ENCODE data around the gene NUDT6.

The NUDT6 gene

GRCh38 chr4:122898370-122899150, 23.8 kb downstream of the NUDT6 start:
- no peak for TF ChIP-seq CTCF (IDR thresholded peaks at IDR 0.05)
- Histone ChIP-seq H2AFZ (no peak overlapping the region), H3K9me3 (ENCODE audit: control insufficient read depth, low read length) (no peaks in the 10 kb centered on the region), H3K27me3 (ENCODE audit: control insufficient read depth, insufficient read depth, low read length) (no peaks in the 10 kb centered on the region), H3K4me2 (ENCODE audit: low read length) (no peak overlapping the region), H3K4me1 (no peaks in the 10 kb centered on the region), H3K79me2 (no peaks in the 10 kb centered on the region), H3K36me3 (ENCODE audit: control insufficient read depth, insufficient read depth, low read length) (no peaks in the 10 kb centered on the region), H3K4me3 (ENCODE audit: low read depth, low read length) (no peak overlapping the region), H3K27ac (no peak overlapping the region), H3K9ac (no peak overlapping the region)

- no peaks in the 10 kb centered on the region for H3K4me1 ChIP-seq
- H3K79me2 ChIP-seq: no peaks in the 10 kb centered on the region
- H2AFZ ChIP-seq: no peak overlapping the region
- H3K27ac ChIP-seq: no peak overlapping the region
- H3K4me2 ChIP-seq (ENCODE audit: low read length): no peak overlapping the region
- TF ChIP-seq CTCF (IDR thresholded peaks at IDR 0.05): no peak
- no peaks in the 10 kb centered on the region for H3K9me3 ChIP-seq (ENCODE audit: control insufficient read depth, low read length)
- no peaks in the 10 kb centered on the region for H3K36me3 ChIP-seq (ENCODE audit: control insufficient read depth, insufficient read depth, low read length)
- no peak overlapping the region for H3K4me3 ChIP-seq (ENCODE audit: low read depth, low read length)
- no peaks in the 10 kb centered on the region for H3K27me3 ChIP-seq (ENCODE audit: control insufficient read depth, insufficient read depth, low read length)
- no peak overlapping the region for H3K9ac ChIP-seq
Observed at GRCh38 chr4:122896270-122896669, 26.1 kb downstream of the NUDT6 start.

- H2AFZ ChIP-seq: no peak overlapping the region
- H3K4me3 ChIP-seq (ENCODE audit: low read depth, low read length): no peak overlapping the region
- no peak overlapping the region for H3K27ac ChIP-seq
- no peak for TF ChIP-seq CTCF (IDR thresholded peaks at IDR 0.05)
- H3K9ac ChIP-seq: no peak overlapping the region
- no peaks in the 10 kb centered on the region for H3K36me3 ChIP-seq (ENCODE audit: control insufficient read depth, insufficient read depth, low read length)
- H3K27me3 ChIP-seq (ENCODE audit: control insufficient read depth, insufficient read depth, low read length): no peaks in the 10 kb centered on the region
- no peak overlapping the region for H3K4me2 ChIP-seq (ENCODE audit: low read length)
- no peaks in the 10 kb centered on the region for H3K79me2 ChIP-seq
- H3K9me3 ChIP-seq (ENCODE audit: control insufficient read depth, low read length): no peaks in the 10 kb centered on the region
- no peaks in the 10 kb centered on the region for H3K4me1 ChIP-seq
Observed at GRCh38 chr4:122895336-122895995, 26.9 kb downstream of the NUDT6 start.

GRCh38 chr4:122894827-122895226, 27.6 kb downstream of the NUDT6 start:
- no peak overlapping the region for H3K27ac ChIP-seq
- no peak overlapping the region for H3K4me3 ChIP-seq (ENCODE audit: low read depth, low read length)
- H3K27me3 ChIP-seq (ENCODE audit: control insufficient read depth, insufficient read depth, low read length): no peaks in the 10 kb centered on the region

More at GRCh38 chr4:122894827-122895226, 27.6 kb downstream of the NUDT6 start:
- Histone ChIP-seq H3K4me1 (no peaks in the 10 kb centered on the region), H3K4me2 (ENCODE audit: low read length) (no peak overlapping the region), H3K36me3 (ENCODE audit: control insufficient read depth, insufficient read depth, low read length) (no peaks in the 10 kb centered on the region), H3K9ac (no peak overlapping the region), H3K9me3 (ENCODE audit: control insufficient read depth, low read length) (no peaks in the 10 kb centered on the region), H2AFZ (no peak overlapping the region), H3K79me2 (no peaks in the 10 kb centered on the region)
- TF ChIP-seq CTCF (IDR thresholded peaks at IDR 0.05): no peak

All from parathyroid adenoma (tissue), 2 donors.